NCI-H446 (cell line): ENCODE data around the gene MT1A.
"Not testable (repeated sequence)": the region's sequence is repeated elsewhere in the genome, so short reads cannot be mapped to it uniquely, and the experiment has no call there.

Source experiments
- DNase-seq, 2 experiments: peaks; one replicate each; lab custom pipeline; 2025; lab: John Stamatoyannopoulos, UW

Gene MT1A

DNA sequence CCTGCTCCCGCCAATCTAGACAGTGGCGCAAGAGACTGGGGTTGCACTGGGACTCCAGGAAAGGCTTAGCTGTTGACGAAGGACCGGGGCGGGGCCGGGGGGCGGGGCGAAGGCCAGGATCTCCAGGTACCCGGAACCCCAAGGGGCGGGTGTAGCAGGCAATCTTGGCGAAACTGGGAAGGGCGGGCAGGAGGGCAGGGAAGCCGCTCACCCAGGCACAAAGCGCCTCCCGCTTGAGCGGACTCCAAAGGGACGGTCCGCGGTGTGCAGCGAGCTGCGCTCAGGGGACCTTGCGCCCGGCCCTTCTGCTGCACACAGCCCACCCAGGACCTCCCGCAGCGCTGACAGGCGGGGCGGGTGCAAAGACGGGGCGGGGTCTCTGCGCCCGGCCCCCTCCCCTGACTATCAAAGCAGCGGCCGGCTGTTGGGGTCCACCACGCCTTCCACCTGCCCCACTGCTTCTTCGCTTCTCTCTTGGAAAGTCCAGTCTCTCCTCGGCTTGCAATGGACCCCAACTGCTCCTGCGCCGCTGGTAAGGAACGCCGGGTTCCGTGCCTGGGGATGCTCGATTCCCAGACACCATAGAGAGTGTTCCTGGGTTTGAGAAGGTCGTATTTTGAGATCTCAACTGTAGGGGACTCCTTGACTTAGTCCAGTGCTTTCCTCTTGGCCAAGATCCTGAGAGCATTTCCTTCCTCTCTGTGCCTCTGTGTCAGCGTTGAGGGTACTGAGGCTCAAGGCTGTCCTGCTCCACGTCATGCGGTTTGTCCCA is 19.3 kb downstream of the MT1A start, which contains the start of gene MT1F:
MT1F (plus strand) TSS at position 405 of the 772 bp plus-strand sequence; CDS start at position 505, 100 bp downstream.
- no peak for DNase-seq

DNA sequence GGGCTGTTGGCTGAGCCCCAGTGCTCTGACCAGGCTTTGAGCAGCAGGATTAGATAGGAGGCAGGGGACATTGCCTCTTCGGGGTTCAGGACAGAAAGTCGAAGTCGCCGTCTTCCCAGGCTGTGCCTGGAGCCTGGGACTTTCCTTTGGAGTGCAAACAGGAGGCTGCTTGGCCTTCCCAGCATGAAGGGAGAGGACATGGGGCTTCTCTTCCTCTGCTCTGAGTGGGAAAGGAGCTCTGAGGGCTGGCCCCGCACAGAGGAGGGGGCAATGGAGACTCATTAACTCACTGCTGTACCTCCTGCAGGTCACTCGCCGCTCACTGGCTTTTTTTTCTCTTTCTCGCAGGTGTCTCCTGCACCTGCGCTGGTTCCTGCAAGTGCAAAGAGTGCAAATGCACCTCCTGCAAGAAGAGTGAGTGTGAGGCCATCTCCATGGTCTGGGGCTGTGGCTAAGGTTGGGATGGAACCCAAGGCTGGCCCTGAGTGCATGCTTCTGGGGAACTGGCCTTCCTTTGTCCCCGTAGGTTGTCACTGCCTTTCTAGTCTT is 19.9 kb downstream of the MT1A start:
- no peak for DNase-seq

DNA sequence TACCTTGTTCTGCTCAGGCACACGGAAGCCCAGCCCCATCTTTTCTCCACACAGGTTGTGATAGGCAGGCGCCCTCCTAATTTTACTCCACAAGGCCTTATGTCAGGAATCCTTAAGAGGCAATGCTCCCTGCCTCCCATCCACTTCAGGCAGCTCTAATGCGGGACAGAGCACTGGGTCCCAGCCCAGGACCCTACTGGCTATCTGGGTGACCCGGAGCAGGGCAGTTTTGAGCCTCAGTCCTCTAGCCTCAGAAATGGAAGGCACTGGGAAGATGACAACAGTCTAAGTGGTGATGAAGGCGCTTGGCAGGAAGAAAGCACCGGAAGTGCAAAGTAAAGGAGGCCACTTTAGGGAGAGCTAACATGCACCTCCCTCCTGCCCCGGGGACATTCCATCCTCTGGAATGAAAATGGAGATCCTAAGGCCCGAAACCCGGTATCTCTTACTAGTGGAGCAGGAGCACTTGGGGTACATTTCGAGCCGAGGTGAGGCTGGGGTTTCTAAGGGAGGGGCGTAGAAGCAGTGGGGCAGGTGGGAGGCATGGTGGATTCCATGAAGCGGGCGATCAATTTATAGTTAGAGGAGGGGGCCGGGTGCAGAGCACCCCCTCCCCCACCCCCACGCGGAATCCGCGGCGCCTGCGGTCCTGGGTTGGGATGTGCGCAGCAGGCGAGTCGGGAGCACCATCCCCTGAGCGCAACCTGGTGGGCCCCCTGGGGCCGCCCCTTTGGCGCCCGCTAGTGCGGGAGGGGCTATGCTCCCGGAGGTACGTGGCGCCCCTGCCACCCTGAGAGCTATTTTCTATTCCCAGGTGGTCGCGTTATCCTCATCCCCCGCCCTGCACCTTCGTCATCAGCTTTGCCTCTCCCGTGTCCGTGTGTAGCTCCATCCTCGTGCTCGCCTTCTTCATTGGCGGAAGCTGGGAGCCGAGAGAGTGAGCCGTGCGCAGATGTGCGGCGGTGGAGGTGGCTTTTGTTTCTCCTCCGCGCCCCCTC is 24.2 kb downstream of the MT1A start:
- DNase-seq: no peak

DNA sequence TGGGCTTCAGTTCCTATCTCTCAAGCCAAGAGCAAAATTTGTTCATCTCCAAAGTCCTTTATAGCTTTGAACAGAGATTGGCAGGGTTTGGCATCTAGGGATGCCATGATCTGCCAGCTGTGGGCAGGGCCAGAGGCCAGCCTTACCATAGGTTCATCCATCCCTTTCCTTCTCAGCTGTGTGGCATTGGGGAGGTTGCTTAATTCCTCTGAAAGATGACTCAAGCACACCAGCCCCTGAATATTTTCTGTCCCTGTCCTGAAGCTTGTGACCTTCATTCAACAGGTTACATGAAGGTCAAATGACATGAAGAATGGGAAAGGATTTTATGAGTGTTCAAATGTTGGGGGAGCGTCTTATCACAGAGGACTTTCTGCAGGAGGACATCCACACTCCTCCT is 26.0 kb downstream of the MT1A start:
- no peak for DNase-seq

DNA sequence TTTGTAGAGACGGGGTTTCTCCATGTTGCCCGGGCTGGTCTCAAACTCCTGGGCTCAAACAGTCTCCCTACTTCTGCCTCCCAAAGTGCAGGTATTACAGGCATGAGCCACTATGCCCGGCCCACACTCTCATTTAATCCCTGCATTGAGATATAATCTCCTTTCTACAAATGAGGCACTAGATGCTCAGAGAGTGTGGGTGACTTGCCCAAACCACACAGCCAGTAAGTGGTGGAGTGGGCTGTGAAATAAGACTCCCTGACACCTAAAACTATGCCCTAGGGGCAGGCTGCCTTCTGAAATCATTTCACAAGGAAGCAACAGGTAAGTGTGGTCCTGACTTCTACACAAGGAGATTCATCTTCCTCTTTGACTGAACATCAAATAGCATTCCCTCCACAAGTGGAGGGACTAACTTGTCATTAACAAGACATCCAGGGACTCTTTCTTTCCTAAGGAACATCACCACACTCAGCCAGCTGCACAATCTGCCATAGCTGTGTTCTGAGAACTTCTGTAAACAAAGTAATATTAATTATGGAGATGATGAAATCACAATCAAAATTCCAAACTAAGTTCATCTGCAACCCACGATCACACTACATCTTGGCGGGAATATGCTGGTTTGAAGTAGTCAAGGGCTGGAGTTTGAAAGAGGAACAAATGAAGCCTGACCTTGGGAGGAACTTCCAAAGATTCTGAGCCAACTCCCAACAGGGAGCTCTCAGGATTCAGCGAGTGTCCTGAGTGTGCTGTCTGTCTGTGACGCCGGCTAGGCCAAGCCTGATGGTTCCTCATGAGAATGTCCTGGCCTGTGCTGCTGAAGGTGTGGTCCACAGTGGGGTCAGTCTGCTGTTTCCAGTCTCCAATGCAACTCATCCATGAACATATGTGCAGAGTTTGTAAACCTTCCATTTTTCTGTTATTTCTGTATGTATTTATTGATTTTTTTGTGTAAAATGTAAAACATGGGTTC is 27.1 kb downstream of the MT1A start:
- DNase-seq: not testable (repeated sequence)

DNA sequence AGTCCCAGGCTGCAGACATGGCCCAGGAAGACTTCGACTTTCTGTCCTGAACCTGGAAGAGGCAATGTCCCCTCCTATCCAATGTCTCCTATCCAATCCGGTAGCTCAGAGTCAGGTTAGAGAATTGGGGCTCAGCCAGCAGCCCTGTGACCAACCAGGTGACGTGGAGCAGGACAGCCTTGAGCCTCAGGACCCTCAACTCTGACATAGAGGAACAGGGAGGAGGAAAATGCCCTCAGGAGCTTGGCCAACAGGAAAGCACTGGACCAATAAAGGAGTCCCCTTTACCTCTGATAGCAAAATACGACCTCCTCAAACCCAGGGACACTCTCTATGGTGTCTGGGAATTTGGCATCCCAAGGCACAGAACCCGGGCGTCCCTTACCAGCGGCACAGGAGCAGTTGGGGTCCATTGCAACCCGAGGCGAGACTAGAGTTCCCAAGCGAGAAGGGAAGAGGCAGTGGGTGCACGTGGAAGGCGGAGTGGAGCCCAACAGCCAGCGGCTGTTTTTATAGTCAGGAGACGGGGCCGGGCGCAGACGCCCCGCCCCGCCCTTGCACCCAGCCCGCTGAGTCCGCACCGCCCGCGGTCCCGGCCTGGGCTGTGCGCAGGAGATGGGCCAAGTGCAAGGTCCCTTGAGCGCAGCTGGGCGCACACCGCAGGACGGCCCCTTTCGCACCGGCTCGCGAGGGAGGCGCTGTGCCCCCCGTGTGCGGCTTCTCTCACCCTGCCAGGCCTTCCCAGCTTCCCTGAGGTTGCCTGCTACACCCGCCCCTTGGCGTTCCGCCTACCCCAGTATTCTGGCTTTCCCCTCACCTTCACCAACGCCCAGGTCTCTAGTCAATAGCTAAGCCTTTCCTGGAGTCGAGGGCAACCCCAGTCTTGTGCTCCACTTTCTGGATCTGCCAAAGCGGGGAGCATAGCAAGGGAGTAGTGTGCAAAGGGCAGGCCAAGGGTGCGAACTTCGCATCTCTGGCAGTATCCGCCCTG is 29.4 kb downstream of the MT1A start, which contains the start of gene MT1G:
MT1G (minus strand) TSS at position 485 of the 991 bp plus-strand sequence; CDS start at position 413, 72 bp downstream.
- no peak for DNase-seq

DNA sequence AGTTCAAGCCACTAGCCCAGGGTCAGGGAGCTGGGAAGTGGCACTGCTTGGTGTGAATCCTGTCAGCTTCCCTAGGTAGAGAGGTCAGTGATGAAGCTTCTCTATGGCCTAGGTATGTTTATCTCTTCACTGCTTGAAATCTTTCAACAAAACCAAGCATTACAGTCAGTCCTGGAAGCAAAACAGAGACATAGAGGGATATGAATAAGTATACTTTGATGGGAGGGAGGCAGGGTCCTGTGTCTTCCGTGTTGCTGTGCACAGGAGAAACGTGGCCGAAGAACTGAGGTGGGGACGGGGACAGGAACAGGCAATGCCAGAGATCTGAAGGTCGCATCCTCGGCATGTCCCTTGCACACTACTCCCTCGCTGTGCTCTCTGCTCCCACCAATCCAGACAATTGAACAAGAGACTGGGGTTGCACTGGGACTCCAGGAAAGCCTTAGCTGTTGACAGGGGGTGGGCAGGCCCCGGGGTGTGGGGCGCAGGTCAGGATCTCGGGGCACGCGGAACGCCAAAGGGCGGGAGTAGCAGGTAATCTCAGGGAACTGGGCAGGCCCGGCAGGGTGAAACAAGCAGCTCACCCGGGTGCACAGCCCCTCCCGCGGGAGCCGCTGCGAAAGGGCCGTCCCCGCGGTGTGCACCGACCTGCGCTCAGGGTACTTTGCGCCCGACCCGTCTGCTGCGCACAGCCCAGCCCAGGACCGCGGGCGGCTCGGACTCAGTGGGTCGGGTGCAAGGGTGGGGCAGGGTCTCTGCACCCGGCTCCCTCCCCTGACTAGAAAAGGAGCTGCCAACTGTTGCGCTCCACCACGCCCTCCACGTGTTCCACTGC is 30.8 kb downstream of the MT1A start, which contains the start of gene MT1H:
MT1H (plus strand) TSS at position 810 of the 835 bp plus-strand sequence. CDS start 71 bp downstream, outside the sequence.
- DNase-seq: no peak

DNA sequence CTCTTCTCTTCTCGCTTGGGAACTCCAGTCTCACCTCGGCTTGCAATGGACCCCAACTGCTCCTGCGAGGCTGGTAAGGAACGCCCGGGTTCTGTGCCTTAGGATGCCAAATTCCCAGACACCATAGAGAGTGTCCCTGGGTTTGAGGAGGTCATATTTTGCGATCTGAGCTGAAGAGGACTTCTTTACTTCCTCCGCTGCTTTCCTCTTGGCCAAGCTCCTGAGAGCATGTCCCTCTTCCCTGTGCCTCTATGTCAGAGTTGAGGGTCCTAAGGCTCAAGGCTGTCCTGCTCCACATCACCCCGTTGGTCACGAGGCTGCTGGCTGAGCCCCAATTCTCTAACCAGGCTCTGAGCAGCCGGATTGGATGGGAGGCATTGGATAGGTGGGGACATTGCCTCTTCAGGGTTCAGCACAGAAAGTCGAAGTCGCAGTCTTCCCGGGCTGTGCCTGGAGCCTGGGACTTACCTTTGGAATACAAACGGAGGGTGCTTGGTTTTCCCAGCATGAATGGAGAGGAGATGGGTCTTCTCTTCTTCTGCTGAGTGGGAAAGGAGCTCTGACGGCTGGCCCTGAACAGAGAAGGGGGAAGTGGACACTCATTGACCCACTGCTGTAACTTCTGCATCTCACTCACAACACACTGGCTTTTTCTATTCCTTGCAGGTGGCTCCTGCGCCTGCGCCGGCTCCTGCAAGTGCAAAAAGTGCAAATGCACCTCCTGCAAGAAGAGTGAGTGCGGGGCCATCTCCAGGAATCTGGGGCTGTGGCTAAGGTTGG is 31.6 kb downstream of the MT1A start:
- DNase-seq: no peak

DNA sequence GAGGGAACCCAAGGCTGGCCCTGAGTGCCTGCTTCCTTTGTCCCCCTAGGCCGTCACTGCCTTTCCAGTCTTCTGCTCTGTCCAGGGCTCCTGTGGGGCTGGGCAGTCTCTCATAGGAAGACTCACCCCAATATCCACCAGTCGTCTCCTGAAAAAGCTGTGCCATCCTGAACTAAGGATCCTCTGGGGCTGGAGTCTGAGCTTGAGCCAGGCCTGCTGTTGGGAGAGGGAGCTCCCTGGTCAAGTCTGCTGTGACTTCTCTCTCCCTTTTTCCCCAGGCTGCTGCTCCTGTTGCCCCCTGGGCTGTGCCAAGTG is 32.1 kb downstream of the MT1A start:
- DNase-seq: no peak

DNA sequence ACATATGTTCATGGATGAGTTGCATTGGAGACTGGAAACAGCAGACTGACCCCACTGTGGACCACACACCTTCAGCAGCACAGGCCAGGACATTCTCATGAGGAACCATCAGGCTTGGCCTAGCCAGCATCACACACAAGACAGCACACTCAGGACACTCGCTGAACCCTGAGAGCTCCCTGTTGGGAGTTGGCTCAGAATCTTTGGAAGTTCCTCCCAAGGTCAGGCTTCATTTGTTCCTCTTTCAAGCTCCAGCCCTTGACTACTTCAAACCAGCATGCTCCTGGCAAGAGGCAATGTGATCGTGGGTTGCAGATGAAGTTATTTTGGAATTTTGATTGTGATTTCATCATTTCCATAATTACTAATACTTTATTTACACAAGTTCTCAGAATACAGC is 33.2 kb downstream of the MT1A start:
- DNase-seq: peak; percentile 3 to 15

DNA sequence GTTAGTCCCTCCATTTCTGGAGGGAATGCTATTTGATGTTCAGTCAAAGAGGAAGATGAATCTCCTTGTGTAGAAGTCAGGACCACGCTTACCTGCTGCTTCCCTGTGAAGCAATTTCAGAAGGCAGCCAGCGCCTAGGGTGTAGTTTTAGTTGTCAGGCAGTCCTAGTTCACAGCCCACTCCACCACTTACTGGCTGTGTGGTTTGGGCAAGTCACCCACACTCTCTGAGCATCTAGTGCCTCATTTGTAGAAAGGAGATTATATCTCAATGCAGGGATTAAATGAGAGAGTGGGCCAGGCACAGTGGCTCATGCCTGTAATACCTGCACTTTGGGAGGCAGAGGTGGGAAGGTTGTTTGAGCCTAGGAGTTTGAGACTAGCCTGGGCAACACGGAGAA is 33.7 kb downstream of the MT1A start:
- DNase-seq: not testable (repeated sequence)

DNA sequence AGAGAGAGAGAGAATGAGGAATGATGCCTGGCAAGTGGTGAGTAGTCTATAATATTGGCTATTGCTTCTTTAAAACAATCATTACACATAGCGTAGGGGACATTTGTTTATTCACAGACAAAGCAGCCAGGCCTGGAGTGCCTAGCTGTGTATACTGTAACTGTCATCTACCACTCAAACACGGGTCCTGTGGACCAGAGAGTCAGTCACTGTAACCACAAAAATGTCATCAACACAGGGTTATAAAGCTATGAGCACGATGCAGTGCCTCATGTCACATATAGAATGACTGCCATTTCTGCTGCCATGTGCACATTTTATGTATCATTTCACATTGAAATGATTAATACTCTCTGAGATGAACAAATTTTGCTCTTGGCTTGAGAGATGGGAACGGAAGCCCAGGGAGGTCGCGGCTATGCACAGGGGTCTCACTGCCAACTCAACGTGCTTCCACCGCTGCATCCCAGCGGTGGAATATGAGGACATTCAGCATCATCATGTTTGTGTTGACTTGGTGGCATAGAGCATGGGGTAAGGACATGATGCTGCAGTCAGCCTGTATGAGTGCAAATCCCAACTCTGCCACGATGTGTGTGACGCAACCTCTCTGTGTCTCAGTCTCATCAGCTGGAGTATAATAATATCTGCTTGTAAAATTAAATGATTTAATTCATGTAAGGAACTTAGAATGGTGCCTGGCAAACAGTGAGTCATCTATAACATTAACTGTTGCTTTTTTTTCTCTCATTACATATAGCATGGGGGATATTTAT is 34.5 kb downstream of the MT1A start:
- DNase-seq: no peak

DNA sequence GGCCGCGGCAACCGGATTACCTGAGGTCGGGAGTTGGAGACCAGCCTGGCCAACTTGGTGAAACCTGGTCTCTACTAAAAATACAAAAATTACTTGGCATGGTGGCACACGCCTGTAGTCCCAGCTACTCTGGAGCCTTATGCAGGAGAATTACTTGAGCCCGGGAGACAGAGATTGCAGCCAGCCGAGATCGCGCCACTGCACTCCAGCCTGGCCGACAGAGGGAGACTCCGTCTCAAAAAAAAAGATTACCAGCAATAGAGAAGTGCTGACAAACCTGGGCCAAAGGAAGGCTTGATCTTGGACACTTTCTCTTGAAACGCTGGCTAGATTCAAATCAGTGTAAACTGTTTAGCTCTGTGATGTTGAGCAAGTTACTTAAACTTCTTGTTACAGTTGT is 35.5 kb downstream of the MT1A start:
- peak in 1 of 2 experiments; percentile 14 for DNase-seq

DNA sequence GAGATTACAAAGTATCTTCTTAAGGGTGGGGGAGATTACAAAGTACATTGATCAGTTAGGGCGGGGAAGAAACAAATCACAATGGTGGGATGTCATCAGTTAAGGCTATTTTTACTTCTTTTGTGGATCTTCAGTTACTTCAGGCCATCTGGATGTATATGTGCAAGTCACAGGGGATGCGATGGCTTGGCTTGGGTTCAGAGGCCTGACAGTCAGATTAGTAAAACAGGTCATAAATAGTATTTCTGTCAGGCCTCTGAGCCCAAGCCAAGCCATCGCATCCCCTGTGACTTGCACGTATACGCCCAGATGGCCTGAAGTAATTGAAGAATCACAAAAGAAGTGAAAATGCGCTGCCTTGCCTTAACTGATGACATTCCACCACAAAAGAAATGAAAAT is 36.1 kb downstream of the MT1A start:
- DNase-seq: peak in 1 of 2 experiments; percentile 32

DNA sequence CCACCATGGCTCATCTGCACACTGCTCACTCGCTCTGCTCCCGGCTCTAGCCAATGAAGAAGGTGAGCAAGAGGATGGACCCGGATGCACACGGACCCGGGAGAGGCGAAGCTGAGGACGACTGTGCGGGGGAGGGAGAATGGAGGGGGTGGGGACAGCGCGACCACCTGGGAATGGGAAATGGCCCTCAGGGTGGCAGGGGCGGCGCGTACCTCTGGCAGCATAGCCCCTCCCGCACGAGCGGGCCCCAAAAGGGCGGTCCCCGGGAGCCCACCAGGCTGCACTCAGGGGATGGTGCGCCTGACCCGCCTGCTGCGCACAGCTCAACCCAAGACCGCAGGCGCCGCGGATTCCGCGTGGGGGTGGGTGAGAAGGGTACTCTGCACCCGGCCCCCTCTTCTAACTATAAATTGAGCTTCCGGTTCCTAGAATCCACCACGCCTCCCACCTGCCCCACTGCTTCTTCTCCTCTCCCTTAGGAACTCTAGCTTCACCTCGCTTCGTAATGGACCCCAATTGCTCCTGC is 37.3 kb downstream of the MT1A start:
- no peak for DNase-seq

DNA sequence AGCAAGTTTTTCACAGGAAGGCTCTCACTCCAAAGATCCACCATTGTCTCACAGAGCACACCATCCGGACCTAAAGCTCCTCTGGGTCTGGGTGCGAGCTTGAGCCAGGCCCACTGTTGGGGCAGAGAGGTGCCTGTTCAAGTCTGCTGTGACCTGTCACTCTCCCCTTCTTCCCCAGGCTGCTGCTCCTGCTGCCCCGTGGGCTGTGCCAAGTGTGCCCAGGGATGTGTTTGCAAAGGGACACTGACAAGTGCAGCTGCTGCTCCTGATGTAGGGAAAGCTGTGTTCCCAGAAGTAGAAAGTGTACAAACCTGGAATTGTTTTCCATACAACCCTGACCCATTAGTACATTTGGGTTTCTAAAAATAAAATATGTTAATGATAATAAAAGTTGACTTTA is 39.0 kb downstream of the MT1A start:
- no peak for DNase-seq

DNA sequence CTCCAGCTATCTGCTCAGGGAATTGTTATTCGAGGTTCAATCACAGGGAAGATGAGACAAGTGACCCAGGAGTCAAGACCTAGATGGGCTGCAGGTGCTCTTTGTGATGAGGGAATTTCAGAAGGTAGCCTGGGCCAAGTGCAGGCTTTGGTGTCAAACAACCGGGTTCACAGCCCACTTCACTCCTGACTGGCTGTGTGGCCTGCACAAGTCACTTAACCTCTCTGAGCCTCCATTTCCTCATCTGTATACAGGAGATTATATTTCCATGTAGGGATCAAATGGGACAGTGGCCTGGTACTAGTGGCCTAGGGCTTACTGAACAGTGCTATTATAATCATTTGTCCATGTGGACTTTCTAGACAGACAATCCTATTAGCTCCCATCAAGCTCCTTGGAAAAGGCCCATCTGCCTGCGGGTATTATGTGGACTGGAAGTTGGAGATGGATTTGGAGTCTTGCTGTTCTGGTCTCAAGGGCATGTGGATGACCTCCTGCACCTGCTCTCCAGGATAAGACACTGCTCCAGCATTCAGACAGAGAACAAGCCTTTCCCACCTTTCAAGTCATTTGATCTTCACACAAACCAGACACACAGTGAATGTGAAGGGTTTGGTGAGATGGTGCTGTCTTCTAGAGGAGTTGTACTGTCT is 40.7 kb downstream of the MT1A start:
- no peak for DNase-seq
